ENCODE results near the gene TPI1. TPM values are rescaled to one million over a fixed set of nuclear protein-coding genes. Genes with fewer than 3 reads are reported as not detected.

Gene TPI1
- total and polyA plus RNA-seq, 2 donors (not counting 3 experiments of a cell fraction or from before 2014, with no cell fraction given) = 643 to 1,816 TPM

DNA sequence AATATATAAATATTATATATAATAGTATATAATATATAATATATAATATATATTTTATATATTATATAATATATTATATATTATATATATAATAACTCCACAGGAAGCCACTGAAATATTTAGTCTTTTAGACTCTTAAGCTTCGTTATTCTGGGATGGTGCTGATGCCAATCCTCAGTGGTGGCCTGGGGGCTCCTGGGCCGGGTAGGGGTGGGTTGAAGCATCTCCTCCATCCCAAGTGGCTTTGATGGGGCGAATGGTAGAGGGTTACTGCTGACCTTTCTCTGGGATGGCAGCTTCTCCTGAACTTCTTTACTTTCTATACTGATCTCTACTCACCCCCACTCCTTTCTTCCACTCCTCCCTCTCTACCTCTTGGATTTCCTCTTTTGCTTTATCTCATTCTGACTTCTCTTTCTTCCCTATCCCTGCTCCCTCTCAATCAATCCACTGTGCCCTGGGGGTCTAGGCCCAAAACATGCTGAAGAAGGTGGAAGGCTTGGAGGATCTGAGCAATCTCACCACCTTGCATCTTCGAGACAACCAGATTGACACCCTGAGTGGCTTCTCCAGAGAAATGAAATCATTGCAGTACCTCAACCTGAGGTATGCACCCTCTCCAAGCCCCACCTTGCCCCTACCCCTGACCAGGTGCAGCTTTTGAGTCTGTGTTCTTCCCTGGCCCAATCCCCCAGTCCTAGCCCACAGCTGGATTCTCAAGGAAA lies 42.3 kb downstream of the TPI1 start:
- H3K27ac ChIP-seq (ENCODE audit: insufficient read depth, low read depth, low read length) = no peak overlapping the region
- TF ChIP-seq FOS (IDR thresholded peaks at IDR 0.05; ENCODE audit: borderline replicate concordance, insufficient read depth, low read length) (no peak), JUN (IDR thresholded peaks at IDR 0.05; ENCODE audit: borderline replicate concordance, insufficient read depth, insufficient read length, low read depth) (no peak), EZH2 (IDR thresholded peaks at IDR 0.05; ENCODE audit: borderline replicate concordance, low read depth, low read length, severe bottlenecking) (no peak), GATA2 (IDR thresholded peaks at IDR 0.05; ENCODE audit: insufficient read depth, insufficient read length, low read depth, low read length) (no peak), MYC (IDR thresholded peaks at IDR 0.05; ENCODE audit: low read depth, low read length) (no peak), CTCF (IDR thresholded peaks at IDR 0.05; ENCODE audit: extremely low read depth in 1 of 2, insufficient read depth in 1 of 2, low read depth in 1 of 2, low read length in 2 of 2) (no peak), POLR2A (IDR thresholded peaks at IDR 0.05; ENCODE audit: low read depth, low read length) (no peak), POLR2AphosphoS5 (IDR thresholded peaks at IDR 0.05; ENCODE audit: insufficient read depth, low read depth, low read length) (no peak)
- TF ChIP-seq, protein P1, sequence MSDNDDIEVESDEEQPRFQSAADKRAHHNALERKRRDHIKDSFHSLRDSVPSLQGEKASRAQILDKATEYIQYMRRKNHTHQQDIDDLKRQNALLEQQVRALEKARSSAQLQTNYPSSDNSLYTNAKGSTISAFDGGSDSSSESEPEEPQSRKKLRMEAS (IDR thresholded peaks at IDR 0.05; ENCODE audit: insufficient read depth, insufficient read length) = no peak
- H4K20me1 ChIP-seq (replicated peaks; ENCODE audit: control insufficient read depth, extremely low read depth, insufficient read depth, low read length) = no peaks in the 10 kb centered on the region
- no peaks in the 10 kb centered on the region for H3K9me3 ChIP-seq (replicated peaks; ENCODE audit: control insufficient read depth, insufficient read depth, low read length)
- no peak overlapping the region for H3K4me2 ChIP-seq (ENCODE audit: insufficient read depth, low read length)
- H3K9me1 ChIP-seq (replicated peaks; ENCODE audit: control insufficient read depth, extremely low read depth, insufficient read depth, low read length) = no peaks in the 10 kb centered on the region
- CTCF ChIA-PET = interaction anchor here (1.0 to 1.3 kb wide), 4 partner anchors 9 to 40 kb away, joined by 3 to 4 read pairs (median 4); no protein-coding TSS in a partner anchor
- H2AFZ ChIP-seq (ENCODE audit: low read depth, low read length) = no peak overlapping the region
- no peak for FAIRE-seq
- POLR2A ChIA-PET = no interaction called here
- no peaks in the 10 kb centered on the region for H3K79me2 ChIP-seq (ENCODE audit: control insufficient read depth, insufficient read depth, low read length)
- peaks cover 7% of the 10 kb centered on the region for H3K4me1 ChIP-seq (ENCODE audit: control insufficient read depth, extremely low read depth, insufficient read depth, low read length)
- H3K27me3 ChIP-seq (ENCODE audit: control insufficient read depth in 2 of 2, insufficient read depth in 2 of 2, low read length in 2 of 2) = no peaks in the 10 kb centered on the region
- no peaks in the 10 kb centered on the region for H3K36me3 ChIP-seq (ENCODE audit: control insufficient read depth in 2 of 2, extremely low read depth in 1 of 2, insufficient read depth in 2 of 2, low read length in 2 of 2)
- H3K9ac ChIP-seq (replicated peaks; ENCODE audit: extremely low read depth, insufficient read depth, low read length) = no peak overlapping the region
- dilution Hi-C loops (cut with MboI; ENCODE audit: extremely low pct_ligation_motif_present, low sequenced_read_pairs) (no loop called here), intact Hi-C loops (cut with micrococcal nuclease) (no loop called here)
- no peak overlapping the region for H3K4me3 ChIP-seq (replicated peaks in 1 of 3; ENCODE audit: insufficient read depth in 1 of 3, low read depth in 1 of 3, low read length in 3 of 3)
- no peak for DNase-seq (ENCODE audit: low read depth, low spot score)
- BruUV-seq (replicated peaks) = no TSS peak
